ENCODE data around the gene GSTA1. TPM values are rescaled to one million over a fixed set of nuclear protein-coding genes. Genes with fewer than 3 reads are reported as not detected.
"Not testable (repeated sequence)": the region's sequence is repeated elsewhere in the genome, so short reads cannot be mapped to it uniquely, and the experiment has no call there.

Gene GSTA1
- total and polyA plus RNA-seq, 8 donors, result 31.5 to 125 (median 45.7) TPM

- H3K4me1 ChIP-seq, result peaks cover 0 to 23% (median 14%) of the 10 kb centered on the region in 3 donors
- H3K27me3 ChIP-seq, H3K9me3 ChIP-seq, H3K36me3 ChIP-seq: not testable (repeated sequence)
- ATAC-seq, result peak; percentile 75 to 90 (median 84)
- peak within 1 kb of the TSS in 2 of 4 donors; percentile 78 for H3K27ac ChIP-seq
- peak in 3 of 6 donors; percentile 62 to 73 (median 67) for DNase-seq
- H3K4me3 ChIP-seq, result peak within 1 kb of the TSS in 3 of 4 donors; percentile 35 to 42 (median 39)
- 19 to 24% methylated on average over 2 of the region's 2 CpGs for WGBS, 2 donors
- peak; percentile 5 for FAIRE-seq
- intact Hi-C loops (cut with DNase I), result loop anchor here in 1 of 3 donors (5.0 kb wide), 1 partner anchor 36 kb away; no protein-coding TSS in a partner anchor
Observed at GRCh38 chr6:52763322-52763916, 40.2 kb downstream of the GSTA1 start, which contains the start of gene GSTA2. Gene GSTA2, minus strand, starts transcription at chr6:52763475. Its CDS starts 5,528 bp downstream, at chr6:52757947.

DNA sequence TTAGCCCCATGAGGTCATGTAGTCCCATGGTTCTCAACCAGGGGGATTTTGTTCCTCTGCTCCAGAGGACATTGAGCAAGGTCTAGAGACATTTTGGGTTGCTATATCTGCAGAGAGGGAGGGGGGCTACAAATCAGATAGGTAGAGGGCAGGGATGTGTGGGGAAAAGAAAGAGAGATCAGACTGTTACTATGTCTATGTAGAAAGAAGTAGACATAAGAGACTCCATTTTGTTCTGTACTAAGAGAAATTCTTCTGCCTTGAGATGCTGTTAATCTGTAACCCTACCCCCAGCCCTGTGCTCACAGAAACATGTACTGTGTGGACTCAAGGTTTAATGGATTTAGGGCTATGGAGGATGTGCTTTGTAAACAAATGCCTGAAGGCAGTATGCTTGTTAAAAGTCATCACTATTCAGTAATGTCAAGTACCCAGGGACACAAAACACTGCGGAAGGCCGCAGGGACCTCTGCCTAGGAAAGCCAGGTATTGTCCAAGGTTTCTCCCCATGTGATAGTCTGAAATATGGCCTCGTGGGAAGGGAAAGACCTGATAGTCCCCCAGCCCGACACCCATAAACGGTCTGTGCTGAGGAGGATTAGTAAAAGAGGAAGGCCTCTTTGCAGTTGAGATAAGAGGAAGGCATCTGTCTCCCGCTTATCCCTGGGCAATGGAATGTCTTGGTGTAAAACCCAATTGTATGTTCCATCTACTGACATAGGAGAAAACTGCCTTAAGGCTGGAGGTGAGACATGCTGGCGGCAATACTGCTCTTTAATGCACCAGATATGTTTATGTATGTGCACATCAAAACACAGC lies 41.7 kb downstream of the GSTA1 start:
- not testable (repeated sequence) for ATAC-seq, H3K36me3 ChIP-seq, H3K9me3 ChIP-seq, FAIRE-seq, DNase-seq, H3K27me3 ChIP-seq
- intact Hi-C loops (cut with DNase I), result loop anchor here in 1 of 3 donors (5.0 kb wide), 1 partner anchor 35 kb away; no protein-coding TSS in a partner anchor
- Histone ChIP-seq H3K4me3 (peak overlapping the region in 3 of 4 donors; percentile 35 to 42 (median 39)), H3K4me1 (peaks cover 0 to 27% (median 20%) of the 10 kb centered on the region in 3 donors), H3K27ac (peak overlapping the region in 2 of 4 donors; percentile 78)
- 32 to 36% methylated on average over 4 to 7 of the region's 7 CpGs for WGBS, 2 donors

DNA sequence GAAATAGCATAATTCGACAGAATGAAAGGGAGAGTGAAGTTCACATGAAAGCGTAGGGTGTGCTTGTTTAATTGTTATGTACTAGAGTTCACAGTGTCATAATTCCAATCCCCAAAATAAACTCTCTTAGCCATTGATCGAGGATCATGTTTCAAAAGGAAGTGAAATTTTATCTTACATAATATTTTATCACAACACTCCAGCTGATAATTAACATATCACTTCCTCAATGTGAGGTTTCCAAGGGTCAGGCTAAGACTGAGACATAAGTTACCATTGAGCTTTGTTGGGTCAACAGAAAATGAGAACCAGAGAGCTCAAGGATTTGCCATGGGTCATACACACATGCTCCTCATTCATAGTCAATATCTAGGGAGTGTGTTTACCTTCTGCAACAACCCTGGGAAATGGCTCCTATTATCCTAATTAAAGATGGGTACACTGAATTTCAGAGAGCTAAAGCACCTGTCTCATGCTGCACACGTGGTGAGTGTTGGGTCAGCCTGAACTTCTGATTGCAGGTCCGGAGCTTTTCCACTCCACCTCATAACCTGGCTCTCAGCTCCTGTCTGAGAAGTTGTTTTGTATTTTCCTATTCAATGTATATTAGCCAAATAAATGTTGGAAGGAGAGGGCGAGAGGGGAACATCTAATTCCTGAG lies 43.4 kb downstream of the GSTA1 start:
- H3K9me3 ChIP-seq, result no peaks in the 10 kb centered on the region
- WGBS, 2 donors, result 22 to 28% methylated on average over 6 of the region's 6 CpGs
- no peak for DNase-seq
- H3K4me1 ChIP-seq, result peaks cover 0 to 27% (median 20%) of the 10 kb centered on the region in 3 donors
- H3K27ac ChIP-seq, result peak overlapping the region in 2 of 4 donors; percentile 42 to 61
- peaks cover 0 to 3% (median 0%) of the 10 kb centered on the region in 3 donors for H3K36me3 ChIP-seq
- no peak for FAIRE-seq
- no peaks in the 10 kb centered on the region for H3K27me3 ChIP-seq
- TF ChIP-seq CTCF (IDR thresholded peaks at IDR 0.05), result no peak
- ATAC-seq, result peak; percentile 32 to 55 (median 44)
- intact Hi-C loops (cut with DNase I), result loop anchor here in 1 of 3 donors (5.0 kb wide), 1 partner anchor 33 kb away; no protein-coding TSS in a partner anchor
- H3K4me3 ChIP-seq, result peak overlapping the region in 1 of 4 donors; percentile 12

DNA sequence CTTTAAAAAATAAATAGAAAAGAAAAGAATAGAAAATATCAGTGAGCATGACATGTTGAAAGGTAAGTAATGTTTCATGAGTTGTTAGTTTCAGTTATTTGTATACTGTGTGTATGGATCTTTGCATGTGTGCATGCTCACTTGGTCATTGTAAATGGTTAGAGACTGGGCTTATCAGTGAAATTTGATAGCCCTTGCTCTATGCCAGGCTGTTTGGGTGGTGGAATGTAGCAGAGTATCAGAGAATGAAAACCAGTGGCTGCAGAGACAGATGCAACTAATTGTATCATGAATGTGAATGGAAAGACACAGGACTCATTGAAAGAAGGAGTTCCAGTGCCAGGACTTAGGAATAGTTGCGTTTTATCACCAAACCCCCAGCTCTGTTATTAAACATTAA lies 44.5 kb downstream of the GSTA1 start:
- no peak overlapping the region for H3K27ac ChIP-seq
- peak; percentile 64 to 77 (median 70) for ATAC-seq
- no peak overlapping the region for H3K4me3 ChIP-seq
- no peak for FAIRE-seq
- TF ChIP-seq CTCF (IDR thresholded peaks at IDR 0.05), result no peak
- peaks cover 0 to 27% (median 20%) of the 10 kb centered on the region in 3 donors for H3K4me1 ChIP-seq
- no peak for DNase-seq
- no peaks in the 10 kb centered on the region for H3K27me3 ChIP-seq
- intact Hi-C loops (cut with DNase I), result no loop called here
- 17 to 21% methylated on average over 1 of the region's 1 CpG for WGBS, 2 donors
- no peaks in the 10 kb centered on the region for H3K9me3 ChIP-seq
- H3K36me3 ChIP-seq, result peaks cover 0 to 4% (median 0%) of the 10 kb centered on the region in 3 donors

DNA sequence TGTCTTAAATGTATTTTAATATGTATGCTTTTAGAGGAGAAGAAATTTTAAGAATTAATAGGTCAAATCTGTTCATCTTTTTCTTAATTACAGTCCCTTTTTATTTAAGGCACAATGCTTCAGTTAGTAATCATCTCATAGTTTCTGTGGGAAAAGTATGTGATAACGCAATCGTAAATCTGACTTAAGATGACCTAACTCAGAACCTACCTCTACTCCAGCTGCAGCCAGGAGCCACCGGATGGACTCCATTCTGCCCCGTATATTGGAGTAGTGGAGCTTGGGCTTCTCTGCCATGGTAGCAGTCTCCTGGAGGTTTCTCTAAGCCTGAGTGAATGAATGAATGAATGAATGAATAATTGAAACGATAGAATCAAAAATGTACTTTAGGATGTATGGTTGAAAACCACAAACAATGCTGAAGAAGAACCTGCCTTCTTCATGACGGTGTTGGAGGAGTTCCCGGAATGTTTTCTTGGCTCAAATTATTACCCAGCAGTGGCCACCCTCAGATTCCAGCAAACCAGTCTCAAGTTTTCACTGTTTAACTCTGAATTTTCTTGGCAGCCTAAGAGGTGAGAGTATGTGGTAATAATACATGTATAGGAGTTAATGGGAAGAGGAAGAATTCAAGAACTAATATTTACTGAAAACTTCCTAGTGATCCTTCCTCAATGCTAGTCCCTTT lies 45.8 kb downstream of the GSTA1 start:
- DNase-seq; H3K4me3 ChIP-seq; H3K27ac ChIP-seq; FAIRE-seq; ATAC-seq; H3K9me3 ChIP-seq; intact Hi-C loops (cut with DNase I); H3K27me3 ChIP-seq: not testable (repeated sequence)
- 48 to 50% methylated on average over 7 of the region's 7 CpGs for WGBS, 2 donors
- H3K4me1 ChIP-seq, result peaks cover 0 to 27% (median 20%) of the 10 kb centered on the region in 3 donors
- H3K36me3 ChIP-seq, result peaks cover 0 to 14% (median 0%) of the 10 kb centered on the region in 3 donors

All from pancreas (tissue), 10 donors.